ENCODE measurements around the gene KRTAP5-2. TPM values are rescaled to one million over a fixed set of nuclear protein-coding genes. Genes with fewer than 3 reads are reported as not detected.

The KRTAP5-2 gene
- total RNA-seq, 1 experiment from 2014 or later: not detected

- Histone ChIP-seq H3K4me1 (ENCODE audit: insufficient read depth, low read length) (no peaks in the 10 kb centered on the region; the same call in 1 of the 2 replicates), H3K9ac (ENCODE audit: extremely low read depth, insufficient read length, low read length) (no peak overlapping the region), H3K27ac (ENCODE audit: insufficient read length, low read depth, low read length) (no peak overlapping the region), H4K91ac (ENCODE audit: insufficient read length, low read depth, low read length) (no peak overlapping the region), H3K23me2 (ENCODE audit: insufficient read length, low read depth, low read length, poor library complexity, severe bottlenecking) (no peaks in the 10 kb centered on the region), H3K79me1 (ENCODE audit: insufficient read depth, low read depth, low read length, poor library complexity, severe bottlenecking) (no peaks in the 10 kb centered on the region), H4K20me1 (ENCODE audit: control insufficient read depth, insufficient read depth, insufficient read length) (no peaks in the 10 kb centered on the region), H2BK12ac (ENCODE audit: insufficient read length, low read depth, low read length) (no peak overlapping the region), H2BK5ac (ENCODE audit: insufficient read length, low read length) (no peak overlapping the region), H2AK5ac (ENCODE audit: insufficient read length, low read length) (no peak overlapping the region), H3K56ac (ENCODE audit: insufficient read length, low read depth, low read length) (no peak overlapping the region), H3K9me3 (ENCODE audit: control insufficient read depth, low read depth, low read length) (no peaks in the 10 kb centered on the region), H3K23ac (ENCODE audit: insufficient read length, low read depth, low read length) (no peak overlapping the region), H2BK15ac (ENCODE audit: low read depth, low read length) (no peak overlapping the region), H3T11ph (ENCODE audit: low read length) (no peak overlapping the region), H3K18ac (ENCODE audit: insufficient read length, low read depth, low read length) (no peak overlapping the region), H3K4ac (ENCODE audit: low read depth, low read length) (no peak overlapping the region), H4K5ac (ENCODE audit: insufficient read length, low read depth, low read length) (no peak overlapping the region), H4K8ac (replicated peaks; ENCODE audit: insufficient read length, low read depth, low read length) (no peak overlapping the region), H3K14ac (ENCODE audit: insufficient read depth, low read length) (peak overlapping the region; percentile 10; the same call in 1 of the 2 replicates), H3K79me2 (ENCODE audit: insufficient read depth, low read length) (no peaks in the 10 kb centered on the region), H2BK20ac (ENCODE audit: low read depth, low read length, poor library complexity, severe bottlenecking) (no peak overlapping the region), H3K4me2 (ENCODE audit: insufficient read depth, insufficient read length, low read length) (no peak overlapping the region), H2AFZ (ENCODE audit: low read length) (no peak overlapping the region), H3K27me3 (ENCODE audit: insufficient read depth, low read length) (no peaks in the 10 kb centered on the region; the same call in 1 of the 2 replicates), H2BK120ac (ENCODE audit: low read depth, low read length, poor library complexity, severe bottlenecking) (no peak overlapping the region)
- Mint-ChIP-seq H3K27me3 (ENCODE audit: low read depth) (peaks cover 24% of the 10 kb centered on the region), H3K4me1 (peaks cover 17 to 40% of the 10 kb centered on the region in 2 experiments), H3K9me3 (no peaks in the 10 kb centered on the region), H3K27ac (no peak overlapping the region), H3K4me3 (no peak overlapping the region), H3K36me3 (ENCODE audit: insufficient read depth in 1 of 3, low read depth in 3 of 3) (no peaks in the 10 kb centered on the region)
- no peak for TF ChIP-seq CTCF (conservative IDR thresholded peaks at IDR 0.05)
- WGBS (ENCODE audit: extremely low coverage, insufficient read length, low lambda C conversion rate): no CpG with 5 or more reads among the region's 29 CpGs
- DNase-seq: no peak
Measured at GRCh38 chr11:1563697-1564534, 34.2 kb downstream of the KRTAP5-2 start.

All from H9 (cell line).